ENCODE measurements around the gene SPAG9. TPM values are rescaled to one million over a fixed set of nuclear protein-coding genes. Genes with fewer than 3 reads are reported as not detected.
A peak's percentile ranks its signal among the peaks of the same experiment; 100 is the strongest.

The SPAG9 gene
- total RNA-seq, 3 donors from 2014 or later = 112 to 178 (median 128) TPM

- Histone ChIP-seq H3K4me1 (peaks cover under 1 to 6% of the 10 kb centered on the region in 2 donors), H3K27me3 (no peaks in the 10 kb centered on the region), H3K4me3 (no peak overlapping the region), H3K9me3 (no peaks in the 10 kb centered on the region), H3K27ac (no peak overlapping the region), H3K36me3 (no peaks in the 10 kb centered on the region)
- TF ChIP-seq CTCF (IDR thresholded peaks at IDR 0.05) (no peak), POLR2A (IDR thresholded peaks at IDR 0.05) (no peak), POLR2AphosphoS5 (IDR thresholded peaks at IDR 0.05) (no peak)
- intact Hi-C loops (cut with DNase I; ENCODE audit: low total_unique reads) = no loop called here
- DNase-seq (ENCODE audit: low spot score in 2 of 2) = no peak
Observed at GRCh38 chr17:50938821-50939541, 181.7 kb downstream of the SPAG9 start.

DNA sequence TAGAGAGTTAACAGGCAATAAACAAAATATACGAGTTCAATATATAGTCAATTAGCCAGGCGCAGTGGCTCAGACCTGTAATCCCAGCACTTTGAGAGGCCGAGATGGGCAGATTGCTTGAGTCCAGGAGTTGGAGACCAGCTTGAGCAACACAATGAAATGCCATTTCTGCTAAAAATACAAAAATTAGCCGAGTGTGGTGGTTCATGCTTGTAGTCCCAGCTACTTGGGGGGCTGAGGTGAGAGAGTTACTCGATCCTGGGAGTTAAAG lies 184.7 kb downstream of the SPAG9 start:
- no peak for DNase-seq (ENCODE audit: low spot score in 2 of 2)
- intact Hi-C loops (cut with DNase I; ENCODE audit: low total_unique reads) = no loop called here
- H3K27ac ChIP-seq = peak overlapping the region; percentile 74 to 77

DNA sequence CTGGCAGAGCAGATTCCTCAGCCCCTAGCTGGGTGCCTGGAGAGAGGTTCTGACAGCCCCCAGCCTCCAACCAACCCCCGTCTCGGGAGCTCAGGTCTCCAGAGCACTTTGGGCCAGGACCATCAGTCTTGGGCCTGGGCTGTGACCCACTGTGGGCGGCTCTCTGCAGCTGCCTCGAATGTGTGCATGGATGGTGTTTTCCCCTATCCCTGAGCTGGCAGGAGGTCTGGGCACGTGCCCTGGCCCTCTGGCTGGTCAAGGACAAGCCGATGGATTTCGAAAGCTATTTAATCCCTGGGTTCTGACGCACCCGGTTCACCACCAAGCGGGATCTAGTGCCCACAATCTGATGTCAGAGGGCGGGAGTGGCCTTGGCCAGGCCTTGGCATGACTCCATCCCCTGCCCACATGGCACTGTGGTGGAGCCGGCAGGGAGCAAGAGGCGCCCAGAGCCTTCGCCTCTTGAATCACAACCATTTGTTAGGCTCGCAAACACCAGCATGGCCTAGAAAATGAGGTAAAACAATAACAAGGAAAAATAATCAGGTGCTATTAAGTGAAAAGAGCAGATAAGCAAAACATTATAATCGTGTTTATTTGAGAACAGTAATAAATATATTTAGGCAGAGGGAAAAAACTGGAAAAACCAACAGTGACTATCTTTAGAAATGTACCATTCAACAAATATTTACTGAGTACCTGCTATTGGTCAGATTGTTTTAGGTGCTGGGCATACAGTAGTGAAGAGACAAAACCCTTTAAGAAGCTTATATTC lies 185.3 kb downstream of the SPAG9 start:
- no peaks in the 10 kb centered on the region for H3K36me3 ChIP-seq
- peak; percentile 34 to 67 (median 53) for TF ChIP-seq POLR2AphosphoS5 (IDR thresholded peaks at IDR 0.05)
- no peak for TF ChIP-seq CTCF (IDR thresholded peaks at IDR 0.05)
- no peaks in the 10 kb centered on the region for H3K27me3 ChIP-seq
- H3K27ac ChIP-seq = peak overlapping the region; percentile 74 to 77
- H3K9me3 ChIP-seq = no peaks in the 10 kb centered on the region
- peaks cover 4% of the 10 kb centered on the region in 2 donors for H3K4me1 ChIP-seq
- peak; percentile 83 to 84 for DNase-seq (ENCODE audit: low spot score in 2 of 2)
- no peak overlapping the region for H3K4me3 ChIP-seq
- intact Hi-C loops (cut with DNase I; ENCODE audit: low total_unique reads) = no loop called here

More for the DNA sequence above, 184.7 kb downstream of the SPAG9 start:
- peaks cover 2% of the 10 kb centered on the region in 2 donors for H3K4me1 ChIP-seq
- no peaks in the 10 kb centered on the region for H3K27me3 ChIP-seq
- no peaks in the 10 kb centered on the region for H3K9me3 ChIP-seq
- no peaks in the 10 kb centered on the region for H3K36me3 ChIP-seq
- no peak overlapping the region for H3K4me3 ChIP-seq
- TF ChIP-seq POLR2AphosphoS5 (IDR thresholded peaks at IDR 0.05) (no peak), CTCF (IDR thresholded peaks at IDR 0.05) (no peak), POLR2A (IDR thresholded peaks at IDR 0.05) (no peak)

DNA sequence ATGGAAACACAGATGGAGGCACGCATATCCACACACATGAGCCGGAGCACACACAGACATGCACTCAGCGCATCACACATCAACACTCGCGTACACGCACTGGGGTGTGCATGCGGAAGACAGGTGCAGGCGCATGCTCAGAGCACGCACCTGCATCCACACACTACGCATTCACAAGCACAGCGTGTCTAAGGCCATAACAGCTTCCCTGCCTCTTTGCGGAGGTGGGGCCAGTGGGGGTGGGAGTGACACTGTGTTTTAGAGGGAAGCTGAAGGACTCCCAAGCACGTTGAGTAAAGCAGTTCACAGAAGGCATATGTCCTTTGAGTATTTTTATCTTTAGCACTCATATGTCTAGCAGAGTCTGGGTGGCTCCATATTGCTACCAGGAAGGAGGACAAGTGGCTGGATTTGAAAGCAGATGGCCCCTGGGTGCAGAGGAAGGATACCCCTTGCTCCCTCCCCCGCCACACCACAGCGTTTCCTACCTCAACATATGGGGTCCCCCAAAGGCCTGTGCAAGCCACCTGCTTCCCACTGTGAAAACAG lies 185.9 kb downstream of the SPAG9 start:
- peak overlapping the region; percentile 74 to 77 for H3K27ac ChIP-seq
- intact Hi-C loops (cut with DNase I; ENCODE audit: low total_unique reads) = no loop called here
- H3K9me3 ChIP-seq = no peaks in the 10 kb centered on the region

More for the DNA sequence above, 185.9 kb downstream of the SPAG9 start:
- no peaks in the 10 kb centered on the region for H3K27me3 ChIP-seq
- H3K4me3 ChIP-seq = no peak overlapping the region
- H3K4me1 ChIP-seq = peaks cover 4% of the 10 kb centered on the region in 2 donors
- TF ChIP-seq POLR2AphosphoS5 (IDR thresholded peaks at IDR 0.05) (no peak), POLR2A (IDR thresholded peaks at IDR 0.05) (no peak), CTCF (IDR thresholded peaks at IDR 0.05) (no peak)
- DNase-seq (ENCODE audit: low spot score in 2 of 2) = no peak
- H3K36me3 ChIP-seq = no peaks in the 10 kb centered on the region

Data from breast epithelium (tissue), 4 donors.